Stimulated activated CD8-positive, alpha-beta memory T cell treated with anti-CD3 and anti-CD28 coated beads, Interleukin-4, amount 100 ng/mL, for 24 hours (primary cell): ENCODE results near the gene RLN1.
"Not testable (repeated sequence)": the region's sequence is repeated elsewhere in the genome, so short reads cannot be mapped to it uniquely, and the experiment has no call there.

ENCODE experiments used
- DNase-seq: peaks from one replicate; pipeline ENCODE4 v3.0.0-alpha.2; 2020; ENCODE audit warnings: low read depth

RLN1 gene

GRCh38 chr9:5338992-5339981, at the start of gene RLN1:
Gene RLN1 (minus strand): TSS chr9:5339876. CDS start chr9:5339746, 130 bp downstream.
- DNase-seq: not testable (repeated sequence)

GRCh38 chr9:5389109-5389732, 49.5 kb upstream of the RLN1 start:
- no peak for DNase-seq

GRCh38 chr9:5388026-5388819, 48.5 kb upstream of the RLN1 start:
- no peak for DNase-seq

GRCh38 chr9:5384436-5384835, 44.8 kb upstream of the RLN1 start:
- DNase-seq: no peak

GRCh38 chr9:5382479-5382878, 42.8 kb upstream of the RLN1 start:
- no peak for DNase-seq

GRCh38 chr9:5375790-5376477, 36.3 kb upstream of the RLN1 start:
- no peak for DNase-seq

- no peak for DNase-seq
These were observed 35.4 kb upstream of the RLN1 start for GRCh38 chr9:5375091-5375490.

GRCh38 chr9:5364294-5365024, 24.8 kb upstream of the RLN1 start:
- DNase-seq: no peak

GRCh38 chr9:5361326-5362010, 21.8 kb upstream of the RLN1 start:
- DNase-seq: no peak

GRCh38 chr9:5360341-5360740, 20.7 kb upstream of the RLN1 start:
- no peak for DNase-seq

- DNase-seq: no peak
These were observed 17.9 kb upstream of the RLN1 start for GRCh38 chr9:5357431-5358105.

GRCh38 chr9:5355817-5356216, 16.1 kb upstream of the RLN1 start:
- DNase-seq: no peak

- DNase-seq: no peak
These were observed 15.6 kb upstream of the RLN1 start for GRCh38 chr9:5355226-5355625.

- DNase-seq: no peak
These were observed 14.5 kb upstream of the RLN1 start for GRCh38 chr9:5354184-5354583.

GRCh38 chr9:5352637-5353248, 13.1 kb upstream of the RLN1 start:
- DNase-seq: no peak

GRCh38 chr9:5336688-5337087, 3.0 kb downstream of the RLN1 start:
- no peak for DNase-seq

- DNase-seq: not testable (repeated sequence)
These were observed 8.4 kb downstream of the RLN1 start for GRCh38 chr9:5331276-5331675.

GRCh38 chr9:5326893-5327548, 12.7 kb downstream of the RLN1 start:
- DNase-seq: no peak

GRCh38 chr9:5326187-5326586, 13.5 kb downstream of the RLN1 start:
- no peak for DNase-seq
